ENCODE measurements around the gene SLC1A7. TPM values are rescaled to one million over a fixed set of nuclear protein-coding genes. Genes with fewer than 3 reads are reported as not detected.

Gene SLC1A7
- total and polyA plus RNA-seq, 2 donors, result 0.29 TPM; not detected in 1

GRCh38 chr1:53071915-53072314, 70.5 kb downstream of the SLC1A7 start:
- no peak for DNase-seq (ENCODE audit: extremely low spot score)
- 98% methylated on average over 1 of the region's 1 CpG for WGBS
- H3K4me3 ChIP-seq (ENCODE audit: low read depth, low read length), result no peak overlapping the region
- peaks cover 2% of the 10 kb centered on the region for H3K36me3 ChIP-seq (ENCODE audit: insufficient read depth)
- no peak overlapping the region for H3K27ac ChIP-seq (ENCODE audit: low read depth)
- H3K4me1 ChIP-seq (ENCODE audit: insufficient read depth), result no peaks in the 10 kb centered on the region

GRCh38 chr1:53071167-53071865, 71.1 kb downstream of the SLC1A7 start:
- Histone ChIP-seq H3K4me3 (ENCODE audit: low read depth, low read length) (no peak overlapping the region), H3K27ac (ENCODE audit: low read depth) (no peak overlapping the region), H3K36me3 (ENCODE audit: insufficient read depth) (peaks cover 2% of the 10 kb centered on the region), H3K4me1 (ENCODE audit: insufficient read depth) (no peaks in the 10 kb centered on the region)
- DNase-seq (ENCODE audit: extremely low spot score), result no peak
- 88% methylated on average over 17 of the region's 17 CpGs for WGBS

DNA sequence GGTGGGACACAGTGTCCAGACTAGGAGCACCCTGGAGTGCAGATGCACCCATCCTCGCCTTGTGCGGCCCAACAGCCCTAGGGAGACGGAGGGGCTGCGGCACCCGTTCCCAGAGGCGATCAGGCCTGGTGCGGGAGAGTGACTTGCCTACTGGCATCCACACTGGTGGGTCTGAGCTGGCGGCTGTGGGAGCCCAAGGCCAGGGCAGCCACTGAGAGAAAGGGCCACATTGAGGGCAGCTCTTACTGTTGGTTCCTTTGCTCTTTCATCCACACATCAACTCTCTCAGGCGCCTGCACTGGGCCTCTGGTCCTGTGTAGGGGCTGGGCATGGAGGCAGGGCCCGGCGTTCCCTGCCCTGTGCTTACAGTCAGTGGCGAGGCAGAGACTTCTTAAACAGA, 71.8 kb downstream of the SLC1A7 start:
- Histone ChIP-seq H3K4me3 (ENCODE audit: low read depth, low read length) (no peak overlapping the region), H3K4me1 (ENCODE audit: insufficient read depth) (no peaks in the 10 kb centered on the region), H3K27ac (ENCODE audit: low read depth) (no peak overlapping the region), H3K36me3 (ENCODE audit: insufficient read depth) (peaks cover 2% of the 10 kb centered on the region)
- no peak for DNase-seq (ENCODE audit: extremely low spot score)
- WGBS, result 98% methylated on average over 12 of the region's 12 CpGs

- Histone ChIP-seq H3K4me3 (ENCODE audit: low read depth, low read length) (no peak overlapping the region), H3K27ac (ENCODE audit: low read depth) (no peak overlapping the region), H3K4me1 (ENCODE audit: insufficient read depth) (no peaks in the 10 kb centered on the region), H3K36me3 (ENCODE audit: insufficient read depth) (peaks cover 2% of the 10 kb centered on the region)
- DNase-seq (ENCODE audit: extremely low spot score), result no peak
- WGBS, result 94% methylated on average over 31 of the region's 31 CpGs
Observed at GRCh38 chr1:53069663-53070327, 72.6 kb downstream of the SLC1A7 start.

DNA sequence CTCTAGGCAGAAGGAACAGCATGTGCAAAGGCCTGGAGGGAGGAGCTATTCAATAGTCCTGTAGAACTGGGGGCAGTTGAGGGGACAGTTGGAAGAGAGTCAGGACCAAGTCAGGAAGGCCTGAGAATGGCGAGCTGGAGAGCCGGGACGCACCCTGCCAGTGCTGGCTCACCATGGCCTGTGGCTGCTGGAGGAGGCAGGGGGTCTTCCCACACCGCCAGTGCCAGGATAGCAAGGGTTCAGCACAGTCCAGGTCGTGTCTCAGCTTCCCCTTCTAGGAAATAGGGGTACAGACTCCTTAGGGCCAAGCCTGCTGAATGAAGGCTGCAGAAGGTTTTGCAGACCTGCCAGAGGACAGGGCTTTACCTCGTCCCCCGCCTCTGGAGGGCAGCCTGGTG, 73.2 kb downstream of the SLC1A7 start:
- H3K4me3 ChIP-seq (ENCODE audit: low read depth, low read length), result no peak overlapping the region
- 94% methylated on average over 7 of the region's 7 CpGs for WGBS
- peaks cover 2% of the 10 kb centered on the region for H3K36me3 ChIP-seq (ENCODE audit: insufficient read depth)
- H3K4me1 ChIP-seq (ENCODE audit: insufficient read depth), result no peaks in the 10 kb centered on the region
- no peak overlapping the region for H3K27ac ChIP-seq (ENCODE audit: low read depth)
- DNase-seq (ENCODE audit: extremely low spot score), result no peak

GRCh38 chr1:53068314-53069099, 73.9 kb downstream of the SLC1A7 start:
- H3K27ac ChIP-seq (ENCODE audit: low read depth), result no peak overlapping the region
- no peak overlapping the region for H3K4me3 ChIP-seq (ENCODE audit: low read depth, low read length)
- DNase-seq (ENCODE audit: extremely low spot score), result no peak
- no peaks in the 10 kb centered on the region for H3K4me1 ChIP-seq (ENCODE audit: insufficient read depth)
- 94% methylated on average over 7 of the region's 7 CpGs for WGBS
- peaks cover 2% of the 10 kb centered on the region for H3K36me3 ChIP-seq (ENCODE audit: insufficient read depth)

DNA sequence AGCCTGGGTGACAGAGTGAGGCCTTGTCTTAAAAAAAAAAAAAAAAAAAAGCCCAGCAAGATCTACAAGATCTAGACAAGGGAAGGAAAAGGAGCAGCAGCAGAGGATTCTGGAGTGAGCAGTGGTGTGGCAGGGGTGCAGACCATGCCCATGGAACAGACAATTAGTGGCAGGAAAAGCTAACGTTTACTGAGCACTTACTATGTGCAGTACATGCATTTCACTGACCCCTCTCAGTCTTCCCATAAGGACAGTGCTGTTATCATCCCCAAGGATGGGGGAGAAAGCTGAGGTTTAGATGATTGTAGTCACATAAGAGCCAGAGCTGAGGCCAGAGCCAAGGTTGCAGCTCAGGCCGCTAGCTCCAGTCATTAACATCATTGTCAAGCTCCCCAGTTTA, 74.6 kb downstream of the SLC1A7 start:
- H3K36me3 ChIP-seq (ENCODE audit: insufficient read depth), result peaks cover 2% of the 10 kb centered on the region
- H3K27ac ChIP-seq (ENCODE audit: low read depth), result no peak overlapping the region
- H3K4me1 ChIP-seq (ENCODE audit: insufficient read depth), result no peaks in the 10 kb centered on the region
- H3K4me3 ChIP-seq (ENCODE audit: low read depth, low read length), result no peak overlapping the region
- DNase-seq (ENCODE audit: extremely low spot score), result no peak
- 89% methylated on average over 2 of the region's 2 CpGs for WGBS

DNA sequence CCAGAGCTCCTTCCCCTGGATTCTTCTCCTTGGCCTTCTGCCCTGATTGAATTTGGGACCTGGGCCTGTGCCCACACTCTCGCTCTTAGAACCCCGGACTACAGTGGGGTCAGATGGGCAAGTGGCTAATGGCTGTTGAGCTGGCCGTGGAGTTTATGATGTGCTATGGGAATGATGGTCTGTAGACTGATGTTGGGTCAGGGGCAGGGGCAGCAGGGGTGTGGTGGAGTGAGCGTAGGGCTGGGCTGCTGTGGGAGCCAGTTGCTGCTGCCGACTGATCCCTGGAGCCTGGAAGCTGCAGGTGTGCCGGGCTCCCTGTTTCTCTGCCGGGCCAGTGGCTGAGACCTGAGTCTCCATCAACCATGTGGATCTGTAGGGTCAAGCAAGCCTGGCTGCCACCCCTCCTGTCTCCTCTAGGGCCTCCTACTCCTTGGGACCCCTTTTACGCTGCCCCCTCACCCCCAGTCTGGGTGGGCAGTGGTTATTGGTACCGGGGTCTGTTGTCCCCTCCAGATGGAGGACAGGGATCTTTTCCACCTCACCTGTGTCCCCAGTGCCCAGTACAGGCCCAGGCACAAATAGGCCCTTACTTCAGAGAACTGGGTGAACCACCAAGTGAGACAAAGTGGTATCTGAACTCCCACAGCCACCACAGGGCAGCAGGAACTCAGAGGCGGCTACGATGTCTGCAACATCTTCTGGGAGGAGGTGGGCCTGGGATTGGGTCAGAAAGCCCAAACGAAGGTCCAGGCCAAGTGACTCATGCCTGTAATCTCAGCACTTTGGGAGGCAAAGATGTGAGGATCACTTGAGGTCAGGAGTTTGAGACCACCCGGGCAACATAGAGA, 75.3 kb downstream of the SLC1A7 start:
- WGBS, result 64% methylated on average over 13 of the region's 13 CpGs
- H3K4me1 ChIP-seq (ENCODE audit: insufficient read depth), result no peaks in the 10 kb centered on the region
- DNase-seq (ENCODE audit: extremely low spot score), result no peak
- peaks cover 2% of the 10 kb centered on the region for H3K36me3 ChIP-seq (ENCODE audit: insufficient read depth)
- no peak overlapping the region for H3K4me3 ChIP-seq (ENCODE audit: low read depth, low read length)
- H3K27ac ChIP-seq (ENCODE audit: low read depth), result no peak overlapping the region

DNA sequence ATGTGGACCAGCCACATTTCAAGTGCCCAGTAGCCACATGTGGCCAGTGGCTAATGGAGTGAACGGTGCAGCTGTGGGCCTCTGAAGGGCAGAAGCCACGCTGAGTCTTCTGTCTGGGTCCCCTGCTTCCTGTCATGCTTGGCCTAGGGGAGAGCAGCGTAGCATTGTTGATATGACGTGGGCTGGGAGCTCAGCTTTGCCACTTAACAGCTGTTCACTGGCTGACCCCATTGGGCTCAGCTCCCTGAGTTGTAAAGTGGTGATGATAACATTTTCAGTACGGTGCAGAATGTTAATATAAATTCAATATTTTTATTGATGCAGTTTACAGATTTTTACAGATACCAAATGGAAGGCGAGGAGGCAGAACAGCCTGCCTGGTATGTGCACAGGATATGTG, 76.0 kb downstream of the SLC1A7 start:
- no peak for DNase-seq (ENCODE audit: extremely low spot score)
- WGBS, result 37% methylated on average over 6 of the region's 6 CpGs
- no peak overlapping the region for H3K27ac ChIP-seq (ENCODE audit: low read depth)
- H3K36me3 ChIP-seq (ENCODE audit: insufficient read depth), result peaks cover 2% of the 10 kb centered on the region
- no peaks in the 10 kb centered on the region for H3K4me1 ChIP-seq (ENCODE audit: insufficient read depth)
- H3K4me3 ChIP-seq (ENCODE audit: low read depth, low read length), result no peak overlapping the region

GRCh38 chr1:53065391-53065790, 77.0 kb downstream of the SLC1A7 start:
- Histone ChIP-seq H3K27ac (ENCODE audit: low read depth) (no peak overlapping the region), H3K36me3 (ENCODE audit: insufficient read depth) (no peaks in the 10 kb centered on the region), H3K4me3 (ENCODE audit: low read depth, low read length) (no peak overlapping the region), H3K4me1 (ENCODE audit: insufficient read depth) (no peaks in the 10 kb centered on the region)
- 95% methylated on average over 7 of the region's 7 CpGs for WGBS
- DNase-seq (ENCODE audit: extremely low spot score), result no peak

- no peaks in the 10 kb centered on the region for H3K36me3 ChIP-seq (ENCODE audit: insufficient read depth)
- H3K27ac ChIP-seq (ENCODE audit: low read depth), result no peak overlapping the region
- H3K4me3 ChIP-seq (ENCODE audit: low read depth, low read length), result no peak overlapping the region
- DNase-seq (ENCODE audit: extremely low spot score), result no peak
- 93% methylated on average over 9 of the region's 9 CpGs for WGBS
- H3K4me1 ChIP-seq (ENCODE audit: insufficient read depth), result no peaks in the 10 kb centered on the region
Observed at GRCh38 chr1:53063744-53064515, 78.5 kb downstream of the SLC1A7 start.

GRCh38 chr1:53062708-53063591, 79.5 kb downstream of the SLC1A7 start:
- Histone ChIP-seq H3K36me3 (ENCODE audit: insufficient read depth) (no peaks in the 10 kb centered on the region), H3K4me3 (ENCODE audit: low read depth, low read length) (peak overlapping the region; percentile 61), H3K4me1 (ENCODE audit: insufficient read depth) (no peaks in the 10 kb centered on the region), H3K27ac (ENCODE audit: low read depth) (no peak overlapping the region)
- DNase-seq (ENCODE audit: extremely low spot score), result no peak
- WGBS, result 19% methylated on average over 61 of the region's 61 CpGs

All from urinary bladder (tissue), 4 donors.